ENCODE data around the gene RAB1B.

RAB1B gene

GRCh38 chr11:66237867-66238266 lies 30.6 kb upstream of the RAB1B start:
- no peak for TF ChIP-seq TAF1 (IDR thresholded peaks at IDR 0.05; ENCODE audit: borderline replicate concordance, insufficient read depth, low read length)
- no peak for TF ChIP-seq REST (IDR thresholded peaks at IDR 0.05; ENCODE audit: insufficient read depth in 1 of 2, low read depth in 2 of 2, low read length in 2 of 2)
- no peak for TF ChIP-seq SIN3A (IDR thresholded peaks at IDR 0.05; ENCODE audit: borderline replicate concordance, insufficient read depth, low read length)

- no peak for TF ChIP-seq REST (IDR thresholded peaks at IDR 0.05; ENCODE audit: insufficient read depth in 1 of 2, low read depth in 2 of 2, low read length in 2 of 2)
- no peak for TF ChIP-seq POLR2AphosphoS5 (IDR thresholded peaks at IDR 0.05; ENCODE audit: low read depth, low read length)
- no peak for TF ChIP-seq TAF1 (IDR thresholded peaks at IDR 0.05; ENCODE audit: borderline replicate concordance, insufficient read depth, low read length)
- TF ChIP-seq SIN3A (IDR thresholded peaks at IDR 0.05; ENCODE audit: borderline replicate concordance, insufficient read depth, low read length): no peak
- no peak for TF ChIP-seq FOXP2 (optimal IDR thresholded peaks at IDR 0.05; ENCODE audit: borderline replicate concordance, extremely low read depth, extremely low read length, insufficient read depth)
Measured at GRCh38 chr11:66238786-66239413, 29.5 kb upstream of the RAB1B start.

- TF ChIP-seq TAF1 (IDR thresholded peaks at IDR 0.05; ENCODE audit: borderline replicate concordance, insufficient read depth, low read length): no peak
- no peak for TF ChIP-seq FOXP2 (optimal IDR thresholded peaks at IDR 0.05; ENCODE audit: borderline replicate concordance, extremely low read depth, extremely low read length, insufficient read depth)
- no peak for TF ChIP-seq POLR2AphosphoS5 (IDR thresholded peaks at IDR 0.05; ENCODE audit: low read depth, low read length)
Measured at GRCh38 chr11:66239511-66239910, 28.9 kb upstream of the RAB1B start.

- no peak for TF ChIP-seq REST (IDR thresholded peaks at IDR 0.05; ENCODE audit: insufficient read depth in 1 of 2, low read depth in 2 of 2, low read length in 2 of 2)
Measured at GRCh38 chr11:66239998-66240780, 28.2 kb upstream of the RAB1B start.

- TF ChIP-seq TAF1 (IDR thresholded peaks at IDR 0.05; ENCODE audit: borderline replicate concordance, insufficient read depth, low read length) (no peak), REST (IDR thresholded peaks at IDR 0.05; ENCODE audit: insufficient read depth in 1 of 2, low read depth in 2 of 2, low read length in 2 of 2) (no peak), SIN3A (IDR thresholded peaks at IDR 0.05; ENCODE audit: borderline replicate concordance, insufficient read depth, low read length) (no peak), FOXP2 (optimal IDR thresholded peaks at IDR 0.05; ENCODE audit: borderline replicate concordance, extremely low read depth, extremely low read length, insufficient read depth) (no peak), POLR2AphosphoS5 (IDR thresholded peaks at IDR 0.05; ENCODE audit: low read depth, low read length) (no peak)
Measured at GRCh38 chr11:66240781-66241136, 27.7 kb upstream of the RAB1B start.
